GM12801 (cell line): ENCODE measurements around the gene TMEM47.

Source experiments
- TF ChIP-seq, protein P1 (sequence below): IDR thresholded peaks from one replicate; pipeline ENCODE4 v1.5.1; 2011; ENCODE audit warnings: control low read depth; ENCODE audit not compliant: insufficient read length; ENCODE audit errors: extremely low read depth

Gene TMEM47

GRCh38 chrX:34585561-34585960 is 71.5 kb downstream of the TMEM47 start:
- TF ChIP-seq, protein P1, sequence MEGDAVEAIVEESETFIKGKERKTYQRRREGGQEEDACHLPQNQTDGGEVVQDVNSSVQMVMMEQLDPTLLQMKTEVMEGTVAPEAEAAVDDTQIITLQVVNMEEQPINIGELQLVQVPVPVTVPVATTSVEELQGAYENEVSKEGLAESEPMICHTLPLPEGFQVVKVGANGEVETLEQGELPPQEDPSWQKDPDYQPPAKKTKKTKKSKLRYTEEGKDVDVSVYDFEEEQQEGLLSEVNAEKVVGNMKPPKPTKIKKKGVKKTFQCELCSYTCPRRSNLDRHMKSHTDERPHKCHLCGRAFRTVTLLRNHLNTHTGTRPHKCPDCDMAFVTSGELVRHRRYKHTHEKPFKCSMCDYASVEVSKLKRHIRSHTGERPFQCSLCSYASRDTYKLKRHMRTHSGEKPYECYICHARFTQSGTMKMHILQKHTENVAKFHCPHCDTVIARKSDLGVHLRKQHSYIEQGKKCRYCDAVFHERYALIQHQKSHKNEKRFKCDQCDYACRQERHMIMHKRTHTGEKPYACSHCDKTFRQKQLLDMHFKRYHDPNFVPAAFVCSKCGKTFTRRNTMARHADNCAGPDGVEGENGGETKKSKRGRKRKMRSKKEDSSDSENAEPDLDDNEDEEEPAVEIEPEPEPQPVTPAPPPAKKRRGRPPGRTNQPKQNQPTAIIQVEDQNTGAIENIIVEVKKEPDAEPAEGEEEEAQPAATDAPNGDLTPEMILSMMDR: no peak

DNA sequence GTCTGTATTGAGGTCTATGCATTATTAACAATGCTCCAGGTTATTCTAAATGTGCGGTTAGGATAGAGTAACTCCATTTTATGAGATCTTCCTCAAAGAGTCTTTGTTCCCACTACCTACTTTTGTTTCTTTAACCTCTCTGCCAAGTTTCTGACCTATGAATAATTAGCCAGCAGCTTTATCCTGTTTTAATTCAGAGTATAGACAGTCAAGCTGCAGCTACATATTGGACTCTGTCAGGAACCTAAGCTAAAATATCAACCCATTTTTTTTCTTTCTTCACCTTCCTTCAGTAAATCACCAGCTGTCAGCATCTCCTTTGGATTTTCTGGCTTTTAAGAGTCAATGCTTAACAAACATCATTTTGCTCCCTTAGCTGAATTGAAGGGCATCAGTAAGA is 72.3 kb downstream of the TMEM47 start:
- TF ChIP-seq, protein P1: no peak

GRCh38 chrX:34580069-34580468 is 77.0 kb downstream of the TMEM47 start:
- TF ChIP-seq, protein P1: no peak

DNA sequence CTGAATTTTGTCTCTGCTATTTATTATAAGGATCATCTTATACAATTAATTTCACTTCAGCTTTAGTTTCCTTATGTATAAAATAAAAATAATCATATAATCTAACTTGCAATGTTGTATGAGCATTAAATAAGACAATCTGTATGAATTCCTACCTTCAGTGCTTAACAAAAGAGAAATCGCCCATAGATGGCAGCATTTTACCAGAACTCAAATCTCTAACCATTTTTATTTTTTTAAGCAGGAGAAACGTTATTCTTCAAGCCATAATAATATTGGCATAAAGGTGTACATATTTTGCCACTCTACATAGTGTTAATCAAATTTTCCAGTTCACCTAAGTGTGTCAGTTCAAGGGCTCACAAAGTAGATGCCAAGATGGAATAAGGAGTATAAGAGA is 78.8 kb downstream of the TMEM47 start:
- TF ChIP-seq, protein P1: no peak
